Right ventricle myocardium superior (tissue), 1 donor: ENCODE results near the gene PAPPA2. TPM values are rescaled to one million over a fixed set of nuclear protein-coding genes. Genes with fewer than 3 reads are reported as not detected.
"Not testable (repeated sequence)": the region's sequence is repeated elsewhere in the genome, so short reads cannot be mapped to it uniquely, and the experiment has no call there.

Experiments
- ATAC-seq: fragments of 200-7000 bp; cut with Tn5 transposase; one replicate; pipeline ENCODE4 v1.9.1; 2020; ENCODE audit warnings: mild to moderate bottlenecking; ENCODE audit not compliant: poor library complexity
- DNase-seq: peaks from one replicate; pipeline ENCODE4 v3.0.0-alpha.2; 2020
- intact Hi-C: fragments of 100-400 bp; cut with DNase I; formaldehyde crosslinking; loops from one replicate; pipeline ENCODE4 v1.11.2; 2022
- total RNA-seq: library from RNA; stranded (reverse); fragmentation: NEBNext Ultra II Directional; extraction: Animal tissue kit (Norgen Biotek cat#: 25700); gene quantifications from one replicate; pipeline ENCODE4 v1.2.1, GENCODE V29; 2021
- donor health status: DM: no; HTN: yes; CAD: no; lungs with severe emphysema.

PAPPA2 gene
- total RNA-seq, 1 donor from 2014 or later: 0.32 TPM

DNA sequence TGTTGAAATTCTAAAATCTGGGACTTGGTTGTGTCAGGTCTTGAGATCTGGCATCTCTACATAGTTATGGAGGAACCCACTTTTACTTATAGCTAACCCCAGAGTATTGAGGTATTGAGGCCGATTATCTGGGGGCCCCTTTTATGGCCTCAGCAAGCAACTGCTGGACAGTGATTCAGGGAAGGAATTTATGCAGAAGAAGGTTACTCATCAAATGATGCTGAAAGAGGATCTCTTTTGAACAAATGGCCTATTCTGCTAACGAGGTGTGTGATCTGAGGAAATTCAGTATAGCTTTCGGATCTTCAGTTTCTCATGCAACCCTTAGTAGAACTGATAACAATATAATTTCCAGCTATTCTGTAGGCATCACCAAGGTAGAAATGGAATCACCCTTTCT, 239.9 kb downstream of the PAPPA2 start:
- intact Hi-C loops: no loop called here
- no peak for ATAC-seq
- DNase-seq: no peak

DNA sequence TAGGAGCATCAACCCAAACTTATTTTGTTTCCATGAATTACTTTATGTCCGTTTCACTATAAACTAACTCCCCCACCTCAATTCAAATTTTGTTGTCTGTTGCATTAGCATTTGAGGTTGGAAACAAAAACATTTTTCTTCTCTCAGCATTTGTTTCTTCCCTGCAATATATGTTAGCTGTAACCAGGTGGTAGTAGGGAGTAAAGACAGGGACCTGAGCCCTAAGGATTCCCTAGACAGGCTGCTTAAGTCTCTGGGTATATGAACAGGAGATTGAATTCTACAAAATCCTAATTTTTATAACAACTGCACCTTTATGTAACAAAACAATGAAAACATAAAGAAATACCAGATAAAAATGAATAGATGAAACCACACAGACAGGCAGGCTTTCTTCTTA, 242.6 kb downstream of the PAPPA2 start:
- intact Hi-C loops: no loop called here
- ATAC-seq (no peak), DNase-seq (no peak)

- no peak for DNase-seq
- peak; percentile 61 for ATAC-seq
- intact Hi-C loops: no loop called here
These were observed 254.2 kb downstream of the PAPPA2 start for GRCh38 chr1:176717066-176717750.

- no peak for ATAC-seq
- no peak for DNase-seq
- intact Hi-C loops: no loop called here
These were observed 256.5 kb downstream of the PAPPA2 start for GRCh38 chr1:176719447-176719846.

DNA sequence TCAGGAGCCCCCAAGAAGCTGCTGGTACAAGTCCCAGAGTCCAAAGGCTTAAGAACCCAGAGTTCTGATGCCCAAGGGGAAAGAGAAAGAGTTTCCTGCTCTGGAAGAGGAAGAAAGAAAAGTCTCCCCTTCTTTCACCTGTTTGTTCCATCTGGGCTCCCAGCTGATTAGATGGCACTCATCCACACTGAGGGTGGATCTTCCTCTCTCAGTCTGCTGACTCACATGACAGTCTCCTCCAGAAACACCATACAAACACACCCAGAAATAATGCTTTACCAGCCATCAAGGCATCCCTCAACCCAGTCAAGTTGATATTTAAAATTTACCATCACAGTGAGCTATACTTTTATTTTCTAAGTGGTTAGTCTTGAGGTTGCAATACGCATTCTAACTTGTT, 257.9 kb downstream of the PAPPA2 start:
- no peak for DNase-seq
- ATAC-seq: no peak
- intact Hi-C loops: no loop called here

- DNase-seq (no peak), ATAC-seq (no peak)
- intact Hi-C loops: no loop called here
These were observed 270.7 kb downstream of the PAPPA2 start for GRCh38 chr1:176733661-176734060.

GRCh38 chr1:176735201-176735600, 272.2 kb downstream of the PAPPA2 start:
- intact Hi-C loops: no loop called here
- ATAC-seq (no peak), DNase-seq (no peak)

- ATAC-seq (no peak), DNase-seq (no peak)
- intact Hi-C loops: no loop called here
These were observed 273.0 kb downstream of the PAPPA2 start for GRCh38 chr1:176736015-176736414.

- intact Hi-C loops: no loop called here
- DNase-seq (no peak), ATAC-seq (peak; percentile 69)
These were observed 278.2 kb downstream of the PAPPA2 start for GRCh38 chr1:176741181-176741580.

- DNase-seq: no peak
- no peak for ATAC-seq
- intact Hi-C loops: no loop called here
These were observed 279.3 kb downstream of the PAPPA2 start for GRCh38 chr1:176742322-176742721.

DNA sequence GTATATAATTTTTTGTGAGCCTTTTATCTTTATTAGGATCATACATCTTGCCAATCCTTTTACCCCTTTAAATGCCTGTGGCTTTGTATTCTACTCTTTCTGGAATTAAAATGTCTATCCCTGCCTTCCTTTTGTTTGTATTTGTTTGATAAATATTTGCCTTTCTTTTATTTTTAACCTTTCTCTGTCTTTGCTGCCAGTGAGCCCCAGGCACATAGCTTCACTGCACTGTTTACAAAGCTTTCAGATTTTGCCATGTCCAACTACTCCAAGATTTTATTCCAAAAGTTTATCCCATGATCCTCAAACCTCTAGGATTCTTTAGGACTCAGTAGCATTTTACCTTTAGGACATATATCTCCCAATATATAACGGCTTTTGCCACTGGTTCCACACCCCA, 281.2 kb downstream of the PAPPA2 start:
- no peak for DNase-seq
- ATAC-seq: no peak
- intact Hi-C loops: no loop called here

- intact Hi-C loops: no loop called here
- no peak for DNase-seq
- no peak for ATAC-seq
These were observed 283.0 kb downstream of the PAPPA2 start for GRCh38 chr1:176745945-176746344.

DNA sequence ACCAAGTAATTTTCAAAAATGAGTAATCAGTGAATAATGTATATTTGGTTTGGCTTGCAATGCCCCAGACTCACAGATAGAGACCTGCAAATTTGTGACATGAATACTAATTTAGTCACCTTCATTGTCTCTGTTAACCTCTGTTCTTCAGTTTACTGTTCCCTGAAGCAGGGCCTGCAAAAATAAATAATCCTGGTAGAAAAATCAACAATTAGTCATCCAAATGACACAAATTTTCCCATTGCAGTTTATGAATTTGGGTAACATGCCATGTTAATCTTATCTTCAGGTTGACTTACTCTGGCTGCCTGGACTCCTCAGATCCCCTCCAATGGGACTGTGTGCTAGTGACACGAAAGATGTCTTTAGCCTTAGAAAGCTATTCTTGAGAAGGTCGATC, 289.5 kb downstream of the PAPPA2 start:
- intact Hi-C loops: no loop called here
- DNase-seq: no peak
- ATAC-seq: no peak

GRCh38 chr1:176754676-176755075, 291.7 kb downstream of the PAPPA2 start:
- intact Hi-C loops: no loop called here
- ATAC-seq: no peak
- DNase-seq: no peak

GRCh38 chr1:176756817-176757216, 293.8 kb downstream of the PAPPA2 start:
- DNase-seq, intact Hi-C loops, ATAC-seq: not testable (repeated sequence)

GRCh38 chr1:176765608-176766007, 302.6 kb downstream of the PAPPA2 start:
- ATAC-seq: no peak
- no peak for DNase-seq
- intact Hi-C loops: no loop called here

GRCh38 chr1:176766779-176767178, 303.8 kb downstream of the PAPPA2 start:
- intact Hi-C loops: no loop called here
- ATAC-seq (no peak), DNase-seq (no peak)

DNA sequence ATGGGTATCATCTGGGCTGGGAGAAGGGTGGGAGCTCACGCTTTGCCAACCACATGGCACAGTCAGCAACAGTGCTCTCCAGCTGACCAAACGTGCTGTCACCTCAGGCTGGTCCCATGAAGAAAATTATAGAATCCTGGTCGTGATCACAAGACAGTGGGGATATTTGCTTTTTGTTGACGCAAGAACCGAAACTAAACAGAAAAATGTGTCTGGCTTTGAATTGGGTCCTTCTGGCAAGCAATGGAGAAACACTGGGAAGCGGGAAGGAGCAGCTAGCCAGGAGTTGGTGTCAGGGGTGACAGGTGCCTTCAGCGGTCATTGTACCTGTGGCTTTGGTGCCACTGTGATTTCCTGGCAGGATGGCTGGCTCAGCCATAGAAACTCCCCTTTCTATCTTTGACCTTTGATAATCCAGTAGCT, 304.8 kb downstream of the PAPPA2 start:
- intact Hi-C loops: no loop called here
- ATAC-seq (no peak), DNase-seq (no peak)

GRCh38 chr1:176768532-176768931, 305.6 kb downstream of the PAPPA2 start:
- intact Hi-C loops: no loop called here
- DNase-seq (no peak), ATAC-seq (no peak)

GRCh38 chr1:176770066-176770465, 307.1 kb downstream of the PAPPA2 start:
- DNase-seq (no peak), ATAC-seq (no peak)
- intact Hi-C loops: no loop called here

DNA sequence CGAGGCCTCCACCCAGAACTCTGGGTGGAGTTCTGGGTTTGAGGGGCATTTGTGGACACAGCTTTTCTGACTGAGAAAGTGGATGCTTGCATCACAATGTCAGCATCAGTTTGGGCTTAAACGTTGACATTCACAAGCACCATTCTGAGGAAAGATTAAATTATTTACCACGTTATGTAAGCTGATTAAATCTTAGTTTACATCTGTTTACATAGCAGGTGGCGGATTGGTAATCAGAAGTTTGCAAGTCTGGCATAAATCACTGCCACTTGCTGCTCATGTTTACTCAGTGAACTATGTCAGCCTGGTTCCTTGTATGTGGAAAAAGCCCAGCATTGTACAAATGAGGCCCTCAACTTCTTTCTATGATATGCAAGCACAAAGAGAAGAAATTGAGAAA, 310.1 kb downstream of the PAPPA2 start:
- no peak for ATAC-seq
- intact Hi-C loops: no loop called here
- no peak for DNase-seq
